Fibroblast of lung (primary cell): ENCODE data around the gene SPTA1. TPM values are rescaled to one million over a fixed set of nuclear protein-coding genes. Genes with fewer than 3 reads are reported as not detected.
"Not testable (repeated sequence)": the region's sequence is repeated elsewhere in the genome, so short reads cannot be mapped to it uniquely, and the experiment has no call there.

Source experiments
- DNase-seq, 2 donors: peaks; one replicate each; pipeline versions ENCODE4 v3.0.0 to v3.0.0-alpha.2; 2010; ENCODE audit warnings: low read depth in 2 of 2
- H2AFZ ChIP-seq: 2 replicates; pipeline ENCODE4 v1.5.1; 2012; ENCODE audit warnings: low read length, control low read depth, inconsistent platforms
- H3K27ac ChIP-seq: 2 replicates; pipeline ENCODE4 v1.5.1; 2011; ENCODE audit warnings: low read length, control low read depth; ENCODE audit not compliant: insufficient read depth
- H3K27me3 ChIP-seq: 2 replicates; pipeline ENCODE4 v1.5.1; 2011; ENCODE audit warnings: mild to moderate bottlenecking, low read length; ENCODE audit not compliant: control insufficient read depth, insufficient read depth
- H3K36me3 ChIP-seq: 2 replicates; pipeline ENCODE4 v1.5.1; 2011; ENCODE audit warnings: low read length; ENCODE audit not compliant: control insufficient read depth, insufficient read depth
- H3K4me1 ChIP-seq: 2 replicates; pipeline ENCODE4 v1.5.1; 2011; ENCODE audit warnings: low read length; ENCODE audit not compliant: control insufficient read depth, insufficient read depth; ENCODE audit errors: extremely low read depth
- H3K4me2 ChIP-seq: 2 replicates; pipeline ENCODE4 v1.5.1; 2011; ENCODE audit warnings: low read length, control low read depth; ENCODE audit not compliant: insufficient read depth; ENCODE audit errors: extremely low read depth
- H3K4me3 ChIP-seq, 4 experiments: fragments of 200-600 bp in 1 of 4; sonication (generic) in 1 of 4; replicated peaks in 1 of 4; 2 replicates each; pipeline ENCODE4 v1.5.1; 2011 to 2016; ENCODE audit warnings: low read length in 4 of 4, low read depth in 3 of 4, mild to moderate bottlenecking in 3 of 4, control low read depth in 2 of 4, inconsistent platforms in 1 of 4, mixed read lengths in 1 of 4; ENCODE audit not compliant: insufficient read depth in 1 of 4; ENCODE audit errors: control extremely low read depth in 1 of 4
- H3K79me2 ChIP-seq: 2 replicates; pipeline ENCODE4 v1.5.1; 2012; ENCODE audit warnings: mild to moderate bottlenecking, low read length, inconsistent platforms; ENCODE audit not compliant: control insufficient read depth, insufficient read depth
- H3K9ac ChIP-seq: 2 replicates; pipeline ENCODE4 v1.5.1; 2011; ENCODE audit warnings: mild to moderate bottlenecking, low read length, control low read depth; ENCODE audit not compliant: insufficient read depth
- H3K9me3 ChIP-seq: 2 replicates; pipeline ENCODE4 v1.5.1; 2012; ENCODE audit warnings: low read depth, low read length; ENCODE audit not compliant: control insufficient read depth, insufficient read depth
- H4K20me1 ChIP-seq: 2 replicates; pipeline ENCODE4 v1.5.1; 2011; ENCODE audit warnings: low read length; ENCODE audit not compliant: control insufficient read depth, insufficient read depth; ENCODE audit errors: extremely low read depth
- CTCF ChIP-seq, 2 donors: IDR thresholded peaks in 1 of 2; conservative IDR thresholded peaks in 1 of 2; 1 replicate in 1 of 2; 2 replicates in 1 of 2; pipeline ENCODE4 v1.5.1; 2011 to 2012; ENCODE audit warnings: low read length in 2 of 2, control low read depth in 1 of 2, inconsistent platforms in 1 of 2, low read depth in 1 of 2, mild to moderate bottlenecking in 1 of 2
- EZH2 ChIP-seq: IDR thresholded peaks from 2 replicates; pipeline ENCODE4 v1.5.1; 2012; ENCODE audit warnings: low read length, control low read depth, mild to moderate bottlenecking; ENCODE audit errors: missing control alignments
- polyA plus RNA-seq, 2 donors: library from polyadenylated mRNA; depleted of rRNA in 1 of 2; stranded (reverse) in 1 of 2; unstranded in 1 of 2; fragments of >200 nt; gene quantifications; 2 replicates each; pipeline ENCODE4 v1.2.1, GENCODE V29; 2011 to 2012; ENCODE audit warnings: missing spikeins in 1 of 2
- total RNA-seq: library from RNA; depleted of rRNA; stranded (reverse); fragments of >200 nt; gene quantifications from 2 replicates; pipeline ENCODE4 v1.2.1, GENCODE V29; 2014

SPTA1 gene
- total and polyA plus RNA-seq, 2 donors (not counting 1 experiment from before 2014, with no cell fraction given), result 0.07 to 0.17 TPM

GRCh38 chr1:158689875-158690274 lies 3.4 kb upstream of the SPTA1 start:
- no peak overlapping the region for H3K9ac ChIP-seq
- H3K27me3 ChIP-seq, result no peaks in the 10 kb centered on the region
- H3K27ac ChIP-seq, result no peak overlapping the region
- no peaks in the 10 kb centered on the region for H3K4me1 ChIP-seq
- no peaks in the 10 kb centered on the region for H3K9me3 ChIP-seq
- no peak overlapping the region for H2AFZ ChIP-seq
- no peaks in the 10 kb centered on the region for H4K20me1 ChIP-seq
- no peak for DNase-seq
- TF ChIP-seq EZH2, result no peak
- TF ChIP-seq CTCF (conservative IDR thresholded peaks at IDR 0.05 in 1 of 2, IDR thresholded peaks at IDR 0.05 in 1 of 2; ENCODE audit: low read depth in 1 of 2, low read length in 2 of 2), result no peak
- no peak overlapping the region for H3K4me2 ChIP-seq
- H3K79me2 ChIP-seq, result no peaks in the 10 kb centered on the region
- no peaks in the 10 kb centered on the region for H3K36me3 ChIP-seq
- no peak overlapping the region for H3K4me3 ChIP-seq

- Histone ChIP-seq H3K79me2 (no peaks in the 10 kb centered on the region), H3K27ac (no peak overlapping the region), H2AFZ (no peak overlapping the region), H3K27me3 (no peaks in the 10 kb centered on the region), H4K20me1 (no peaks in the 10 kb centered on the region), H3K4me1 (no peaks in the 10 kb centered on the region), H3K9ac (no peak overlapping the region), H3K4me2 (no peak overlapping the region), H3K36me3 (no peaks in the 10 kb centered on the region), H3K4me3 (no peak overlapping the region), H3K9me3 (no peaks in the 10 kb centered on the region)
- DNase-seq, result no peak
- no peak for TF ChIP-seq EZH2
- no peak for TF ChIP-seq CTCF (conservative IDR thresholded peaks at IDR 0.05 in 1 of 2, IDR thresholded peaks at IDR 0.05 in 1 of 2; ENCODE audit: low read depth in 1 of 2, low read length in 2 of 2)
Measured at GRCh38 chr1:158689110-158689509, 2.6 kb upstream of the SPTA1 start.

GRCh38 chr1:158688343-158688742 lies 1.8 kb upstream of the SPTA1 start:
- H3K4me2 ChIP-seq, DNase-seq, H2AFZ ChIP-seq, H4K20me1 ChIP-seq, H3K9ac ChIP-seq, H3K4me1 ChIP-seq, H3K27ac ChIP-seq, H3K4me3 ChIP-seq, H3K9me3 ChIP-seq, H3K27me3 ChIP-seq, H3K36me3 ChIP-seq, H3K79me2 ChIP-seq: not testable (repeated sequence)
